ENCODE data around the gene MOCS2.

Gene MOCS2

DNA sequence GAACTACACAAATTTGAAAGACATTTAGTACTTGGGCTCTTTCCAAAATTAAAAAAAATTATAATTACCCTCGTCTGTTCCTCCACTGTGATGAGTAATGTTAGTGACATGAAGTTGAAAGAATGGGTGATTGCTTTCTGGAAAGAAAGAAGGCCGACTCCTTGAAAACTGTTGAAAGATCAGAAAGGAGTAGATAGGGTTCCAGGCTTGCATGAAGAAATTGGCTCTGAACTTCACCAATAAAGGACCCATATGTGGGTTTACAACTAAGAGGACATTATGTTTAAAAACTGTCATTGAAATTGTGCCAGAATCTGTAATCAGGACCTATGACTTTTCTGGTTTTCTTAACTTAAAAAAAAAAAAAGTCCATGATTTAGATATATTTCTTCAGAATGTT is 20.7 kb upstream of the MOCS2 start:
- Histone ChIP-seq H3K79me2 (ENCODE audit: insufficient read depth, low read length) (no peaks in the 10 kb centered on the region), H3K4me3 (ENCODE audit: insufficient read depth, low read length, poor library complexity, severe bottlenecking) (no peak overlapping the region), H3K36me3 (ENCODE audit: low read length) (no peaks in the 10 kb centered on the region), H3K27me3 (ENCODE audit: low read length) (no peaks in the 10 kb centered on the region), H3K9me2 (replicated peaks; ENCODE audit: insufficient read depth, low read length) (no peaks in the 10 kb centered on the region), H3K9ac (ENCODE audit: low read length) (no peak overlapping the region), H3K9me3 (ENCODE audit: insufficient read depth, low read length) (no peaks in the 10 kb centered on the region), H3K4me2 (ENCODE audit: low read depth, low read length, poor library complexity, severe bottlenecking) (no peak overlapping the region), H3K27ac (ENCODE audit: low read depth, low read length) (no peak overlapping the region), H2AFZ (ENCODE audit: low read depth, low read length, severe bottlenecking) (no peak overlapping the region), H4K20me1 (ENCODE audit: low read depth, low read length) (no peaks in the 10 kb centered on the region), H3F3A (ENCODE audit: insufficient read depth) (no peaks in the 10 kb centered on the region)
- TF ChIP-seq, protein P1, sequence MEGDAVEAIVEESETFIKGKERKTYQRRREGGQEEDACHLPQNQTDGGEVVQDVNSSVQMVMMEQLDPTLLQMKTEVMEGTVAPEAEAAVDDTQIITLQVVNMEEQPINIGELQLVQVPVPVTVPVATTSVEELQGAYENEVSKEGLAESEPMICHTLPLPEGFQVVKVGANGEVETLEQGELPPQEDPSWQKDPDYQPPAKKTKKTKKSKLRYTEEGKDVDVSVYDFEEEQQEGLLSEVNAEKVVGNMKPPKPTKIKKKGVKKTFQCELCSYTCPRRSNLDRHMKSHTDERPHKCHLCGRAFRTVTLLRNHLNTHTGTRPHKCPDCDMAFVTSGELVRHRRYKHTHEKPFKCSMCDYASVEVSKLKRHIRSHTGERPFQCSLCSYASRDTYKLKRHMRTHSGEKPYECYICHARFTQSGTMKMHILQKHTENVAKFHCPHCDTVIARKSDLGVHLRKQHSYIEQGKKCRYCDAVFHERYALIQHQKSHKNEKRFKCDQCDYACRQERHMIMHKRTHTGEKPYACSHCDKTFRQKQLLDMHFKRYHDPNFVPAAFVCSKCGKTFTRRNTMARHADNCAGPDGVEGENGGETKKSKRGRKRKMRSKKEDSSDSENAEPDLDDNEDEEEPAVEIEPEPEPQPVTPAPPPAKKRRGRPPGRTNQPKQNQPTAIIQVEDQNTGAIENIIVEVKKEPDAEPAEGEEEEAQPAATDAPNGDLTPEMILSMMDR (IDR thresholded peaks at IDR 0.05; ENCODE audit: insufficient read depth, low read length, poor library complexity, severe bottlenecking) = no peak
- no peak for TF ChIP-seq EZH2phosphoT487 (conservative IDR thresholded peaks at IDR 0.05; ENCODE audit: low read length)

- H3K9ac ChIP-seq (ENCODE audit: low read length) = no peak overlapping the region
- H3K36me3 ChIP-seq (ENCODE audit: low read length) = no peaks in the 10 kb centered on the region
- H3K27ac ChIP-seq (ENCODE audit: low read depth, low read length) = no peak overlapping the region
- TF ChIP-seq, protein P1 (IDR thresholded peaks at IDR 0.05; ENCODE audit: insufficient read depth, low read length, poor library complexity, severe bottlenecking) = no peak
- no peak for TF ChIP-seq EZH2phosphoT487 (conservative IDR thresholded peaks at IDR 0.05; ENCODE audit: low read length)
- H3K4me3 ChIP-seq (ENCODE audit: insufficient read depth, low read length, poor library complexity, severe bottlenecking) = no peak overlapping the region
- H3K27me3 ChIP-seq (ENCODE audit: low read length) = no peaks in the 10 kb centered on the region
- no peaks in the 10 kb centered on the region for H3K79me2 ChIP-seq (ENCODE audit: insufficient read depth, low read length)
- no peaks in the 10 kb centered on the region for H3F3A ChIP-seq (ENCODE audit: insufficient read depth)
- no peak overlapping the region for H2AFZ ChIP-seq (ENCODE audit: low read depth, low read length, severe bottlenecking)
- no peak overlapping the region for H3K4me2 ChIP-seq (ENCODE audit: low read depth, low read length, poor library complexity, severe bottlenecking)
- no peaks in the 10 kb centered on the region for H3K9me3 ChIP-seq (ENCODE audit: insufficient read depth, low read length)
- no peaks in the 10 kb centered on the region for H4K20me1 ChIP-seq (ENCODE audit: low read depth, low read length)
- H3K9me2 ChIP-seq (replicated peaks; ENCODE audit: insufficient read depth, low read length) = no peaks in the 10 kb centered on the region
Measured at GRCh38 chr5:53128481-53128880, 18.9 kb upstream of the MOCS2 start.

DNA sequence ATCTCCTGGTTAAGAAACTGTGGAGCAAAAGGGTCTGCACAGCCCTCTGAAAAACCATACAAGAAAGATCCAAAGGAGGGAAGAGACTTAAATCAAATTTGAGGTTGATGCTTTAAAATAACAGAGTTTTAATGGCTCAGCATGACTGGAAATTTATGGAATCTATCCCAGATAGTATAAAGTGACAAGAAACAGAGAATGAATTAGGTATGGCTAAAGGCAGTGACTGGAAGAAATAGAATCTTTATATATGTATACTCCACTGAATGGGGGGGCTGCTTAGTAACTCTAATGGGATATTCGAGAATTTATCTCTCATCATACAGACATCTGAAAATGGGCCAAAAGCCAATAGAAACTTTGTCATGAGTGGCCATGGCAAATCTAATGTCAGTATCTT is 17.6 kb upstream of the MOCS2 start:
- Histone ChIP-seq H3K36me3 (ENCODE audit: low read length) (no peaks in the 10 kb centered on the region), H3K9me3 (ENCODE audit: insufficient read depth, low read length) (no peaks in the 10 kb centered on the region), H3K9ac (ENCODE audit: low read length) (no peak overlapping the region), H3K4me3 (ENCODE audit: insufficient read depth, low read length, poor library complexity, severe bottlenecking) (no peak overlapping the region), H2AFZ (ENCODE audit: low read depth, low read length, severe bottlenecking) (no peak overlapping the region), H4K20me1 (ENCODE audit: low read depth, low read length) (no peaks in the 10 kb centered on the region), H3K4me2 (ENCODE audit: low read depth, low read length, poor library complexity, severe bottlenecking) (no peak overlapping the region), H3K27ac (ENCODE audit: low read depth, low read length) (no peak overlapping the region), H3K9me2 (replicated peaks; ENCODE audit: insufficient read depth, low read length) (no peaks in the 10 kb centered on the region), H3K79me2 (ENCODE audit: insufficient read depth, low read length) (no peaks in the 10 kb centered on the region), H3K27me3 (ENCODE audit: low read length) (no peaks in the 10 kb centered on the region), H3F3A (ENCODE audit: insufficient read depth) (no peaks in the 10 kb centered on the region)
- TF ChIP-seq, protein P1 (IDR thresholded peaks at IDR 0.05; ENCODE audit: insufficient read depth, low read length, poor library complexity, severe bottlenecking) = no peak
- no peak for TF ChIP-seq EZH2phosphoT487 (conservative IDR thresholded peaks at IDR 0.05; ENCODE audit: low read length)
